H9 (cell line): ENCODE results near the gene ENKD1. TPM values are rescaled to one million over a fixed set of nuclear protein-coding genes. Genes with fewer than 3 reads are reported as not detected.

Source experiments
- DNase-seq: peaks from one replicate; pipeline ENCODE4 v3.0.0-alpha.2; 2017
- H2AFZ ChIP-seq: one replicate; pipeline ENCODE4 v1.6.1; 2013; ENCODE audit warnings: mild to moderate bottlenecking, low read length, control low read depth, moderate library complexity
- H2AK5ac ChIP-seq: 2 replicates; pipeline ENCODE4 v1.6.1; 2013; ENCODE audit warnings: low read length, control low read depth, mixed read lengths; ENCODE audit not compliant: insufficient read length
- H2BK120ac ChIP-seq: one replicate; pipeline ENCODE4 v1.6.1; 2013; ENCODE audit warnings: low read depth, mild to moderate bottlenecking, low read length, control low read depth, inconsistent platforms; ENCODE audit not compliant: poor library complexity, severe bottlenecking
- H2BK12ac ChIP-seq: 2 replicates; pipeline ENCODE4 v1.6.1; 2013; ENCODE audit warnings: low read length, control low read depth, mixed read lengths, low read depth; ENCODE audit not compliant: insufficient read length
- H2BK15ac ChIP-seq: 2 replicates; pipeline ENCODE4 v1.6.1; 2013; ENCODE audit warnings: low read depth, low read length, control low read depth
- H2BK20ac ChIP-seq: one replicate; pipeline ENCODE4 v1.6.1; 2013; ENCODE audit warnings: low read depth, mild to moderate bottlenecking, low read length, control low read depth, inconsistent platforms; ENCODE audit not compliant: poor library complexity, severe bottlenecking
- H2BK5ac ChIP-seq: 2 replicates; pipeline ENCODE4 v1.6.1; 2013; ENCODE audit warnings: low read length, control low read depth, mixed read lengths; ENCODE audit not compliant: insufficient read length
- H3K14ac ChIP-seq: 2 replicates; pipeline ENCODE4 v1.6.1; 2013; ENCODE audit warnings: low read length, control low read depth; ENCODE audit not compliant: insufficient read depth
- H3K18ac ChIP-seq: 2 replicates; pipeline ENCODE4 v1.6.1; 2013; ENCODE audit warnings: low read depth, mild to moderate bottlenecking, mixed read lengths, low read length, control low read depth; ENCODE audit not compliant: insufficient read length
- H3K23ac ChIP-seq: 2 replicates; pipeline ENCODE4 v1.6.1; 2013; ENCODE audit warnings: low read length, control low read depth, mixed read lengths, low read depth; ENCODE audit not compliant: insufficient read length
- H3K23me2 ChIP-seq: 2 replicates; pipeline ENCODE4 v1.6.1; 2013; ENCODE audit warnings: low read depth, mild to moderate bottlenecking, mixed read lengths, low read length, control low read depth; ENCODE audit not compliant: insufficient read length, poor library complexity, severe bottlenecking
- H3K27ac ChIP-seq: 2 replicates; pipeline ENCODE4 v1.5.1; 2013; ENCODE audit warnings: low read length, control low read depth, mixed read lengths, low read depth; ENCODE audit not compliant: insufficient read length
- H3K27me3 ChIP-seq: 2 replicates; pipeline ENCODE4 v1.6.1; 2013; ENCODE audit warnings: low read length, control low read depth, inconsistent platforms; ENCODE audit not compliant: insufficient read depth
- H3K4ac ChIP-seq: 2 replicates; pipeline ENCODE4 v1.6.1; 2013; ENCODE audit warnings: low read depth, mild to moderate bottlenecking, control low read depth, inconsistent platforms, low read length, moderate library complexity
- H3K4me1 ChIP-seq: 2 replicates; pipeline ENCODE4 v1.6.1; 2013; ENCODE audit warnings: low read length, control low read depth, inconsistent platforms; ENCODE audit not compliant: insufficient read depth
- H3K4me2 ChIP-seq: 2 replicates; pipeline ENCODE4 v1.6.1; 2013; ENCODE audit warnings: low read length, control low read depth, mixed read lengths; ENCODE audit not compliant: insufficient read length, insufficient read depth
- H3K56ac ChIP-seq: 2 replicates; pipeline ENCODE4 v1.6.1; 2013; ENCODE audit warnings: low read depth, mild to moderate bottlenecking, mixed read lengths, low read length, control low read depth; ENCODE audit not compliant: insufficient read length
- H3K79me1 ChIP-seq: 2 replicates; pipeline ENCODE4 v1.6.1; 2013; ENCODE audit warnings: low read depth, mild to moderate bottlenecking, moderate library complexity, low read length, control low read depth, inconsistent platforms; ENCODE audit not compliant: insufficient read depth, poor library complexity, severe bottlenecking
- H3K79me2 ChIP-seq: 2 replicates; pipeline ENCODE4 v1.6.1; 2013; ENCODE audit warnings: low read length, control low read depth, inconsistent platforms; ENCODE audit not compliant: insufficient read depth
- H3K9ac ChIP-seq: 2 replicates; pipeline ENCODE4 v1.6.1; 2013; ENCODE audit warnings: low read length, control low read depth, mixed read lengths; ENCODE audit not compliant: insufficient read length; ENCODE audit errors: extremely low read depth
- H3K9me3 ChIP-seq: one replicate; pipeline ENCODE4 v1.6.1; 2013; ENCODE audit warnings: low read depth, low read length, inconsistent platforms; ENCODE audit not compliant: control insufficient read depth
- H3T11ph ChIP-seq: one replicate; pipeline ENCODE4 v1.6.1; 2013; ENCODE audit warnings: mild to moderate bottlenecking, low read length, control low read depth, inconsistent platforms
- H4K20me1 ChIP-seq: one replicate; pipeline ENCODE4 v1.6.1; 2013; ENCODE audit not compliant: control insufficient read depth, insufficient read length, insufficient read depth
- H4K5ac ChIP-seq: 2 replicates; pipeline ENCODE4 v1.6.1; 2013; ENCODE audit warnings: low read depth, mild to moderate bottlenecking, mixed read lengths, low read length, control low read depth; ENCODE audit not compliant: insufficient read length
- H4K8ac ChIP-seq: replicated peaks from 2 replicates; pipeline ENCODE4 v1.6.1; 2013; ENCODE audit warnings: low read length, control low read depth, mixed read lengths, low read depth; ENCODE audit not compliant: insufficient read length
- H4K91ac ChIP-seq: 2 replicates; pipeline ENCODE4 v1.6.1; 2013; ENCODE audit warnings: low read depth, mild to moderate bottlenecking, moderate library complexity, mixed read lengths, low read length, control low read depth; ENCODE audit not compliant: insufficient read length
- H3K27ac Mint-ChIP-seq, 3 experiments: 2 replicates in 2 of 3; 3 replicates in 1 of 3; pipeline ENCODE4 v1.8.0; 2020 to 2021; ENCODE audit warnings: mixed read lengths in 3 of 3, mild to moderate bottlenecking in 1 of 3, moderate library complexity in 1 of 3
- H3K27me3 Mint-ChIP-seq: 2 replicates; pipeline ENCODE4 v1.8.0; 2021; ENCODE audit warnings: low read depth, mild to moderate bottlenecking, moderate library complexity, mixed read lengths
- H3K36me3 Mint-ChIP-seq, 3 experiments: 2 replicates in 2 of 3; 3 replicates in 1 of 3; pipeline ENCODE4 v1.8.0; 2020 to 2021; ENCODE audit warnings: low read depth in 3 of 3, mixed read lengths in 3 of 3; ENCODE audit not compliant: insufficient read depth in 1 of 3
- H3K4me1 Mint-ChIP-seq, 2 experiments: 2 replicates each; pipeline ENCODE4 v1.8.0; 2020; ENCODE audit warnings: mixed read lengths in 2 of 2
- H3K4me3 Mint-ChIP-seq, 2 experiments: 2 replicates in 1 of 2; 3 replicates in 1 of 2; pipeline ENCODE4 v1.8.0; 2020 to 2021; ENCODE audit warnings: mild to moderate bottlenecking in 2 of 2, mixed read lengths in 2 of 2, moderate library complexity in 1 of 2
- H3K9me3 Mint-ChIP-seq, 2 experiments: 2 replicates in 1 of 2; 3 replicates in 1 of 2; pipeline ENCODE4 v1.8.0; 2020; ENCODE audit warnings: mild to moderate bottlenecking in 2 of 2, mixed read lengths in 2 of 2, moderate library complexity in 1 of 2
- CTCF ChIP-seq: fragments of 200-600 bp; sonication (generic); conservative IDR thresholded peaks from 3 replicates; pipeline ENCODE4 v1.8.0; 2021; ENCODE audit warnings: antibody characterized with exemption, mild to moderate bottlenecking
- WGBS: extraction: QIAGEN DNeasy Blood & Tissue Kit; methylation state at CpG from one replicate; pipeline ENCODE4 v1.1.7; 2013; ENCODE audit warnings: missing lambda C conversion rate, low lambda C conversion rate, mixed read lengths; ENCODE audit not compliant: insufficient read length; ENCODE audit errors: extremely low coverage; 5-methylcytosine and 5-hydroxymethylcytosine counted together
- total RNA-seq: library from RNA; stranded (reverse); gene quantifications from 2 replicates; pipeline ENCODE4 v1.2.1, GENCODE V29; 2021

ENKD1 gene
- total RNA-seq, 1 experiment from 2014 or later = 9.5 TPM

DNA sequence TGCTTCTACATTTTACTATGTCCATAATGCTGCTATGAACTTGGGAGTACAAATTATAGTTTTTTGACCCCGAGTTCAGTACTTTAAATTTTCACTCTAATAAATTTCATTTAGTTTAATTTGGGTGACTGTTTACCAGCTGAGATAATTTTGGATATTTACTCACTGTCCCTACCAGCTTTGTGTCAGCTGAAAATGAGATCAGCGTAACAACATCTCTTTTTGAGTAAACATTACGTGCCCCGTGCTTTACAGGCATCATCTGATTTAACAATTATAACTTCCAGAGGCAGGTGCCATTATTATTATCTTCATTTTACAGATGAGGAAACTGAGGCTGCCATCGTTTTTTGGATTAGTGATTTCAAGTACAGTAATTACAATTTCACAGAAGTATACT, 37.6 kb upstream of the ENKD1 start:
- peaks cover 6% of the 10 kb centered on the region for H3K79me1 ChIP-seq
- Mint-ChIP-seq H3K27me3 (no peaks in the 10 kb centered on the region), H3K4me1 (peaks cover 4 to 11% of the 10 kb centered on the region in 2 experiments), H3K27ac (no peak overlapping the region), H3K36me3 (no peaks in the 10 kb centered on the region; a peak in 2 of 7 replicates), H3K4me3 (no peak overlapping the region), H3K9me3 (no peaks in the 10 kb centered on the region; a peak in 1 of 5 replicates)
- no peak overlapping the region for H3K14ac ChIP-seq
- no peak overlapping the region for H4K91ac ChIP-seq
- TF ChIP-seq CTCF = no peak
- no peaks in the 10 kb centered on the region for H3K9me3 ChIP-seq
- H3K56ac ChIP-seq = no peak overlapping the region
- H3K27ac ChIP-seq = no peak overlapping the region
- H3T11ph ChIP-seq = no peak overlapping the region
- H2BK20ac ChIP-seq = no peak overlapping the region
- no peak overlapping the region for H2BK120ac ChIP-seq
- DNase-seq = no peak
- H3K9ac ChIP-seq = no peak overlapping the region
- no peak overlapping the region for H3K23ac ChIP-seq
- H3K4ac ChIP-seq = no peak overlapping the region
- no peaks in the 10 kb centered on the region for H4K20me1 ChIP-seq
- no CpG with 5 or more reads among the region's 5 CpGs for WGBS
- H2AK5ac ChIP-seq = no peak overlapping the region
- no peak overlapping the region for H2BK5ac ChIP-seq
- H3K79me2 ChIP-seq = peaks cover 3% of the 10 kb centered on the region; the same call in 1 of the 2 replicates
- no peaks in the 10 kb centered on the region for H3K4me1 ChIP-seq
- no peak overlapping the region for H2AFZ ChIP-seq
- no peak overlapping the region for H2BK15ac ChIP-seq
- H3K27me3 ChIP-seq = no peaks in the 10 kb centered on the region
- H4K5ac ChIP-seq = no peak overlapping the region
- no peaks in the 10 kb centered on the region for H3K23me2 ChIP-seq
- no peak overlapping the region for H2BK12ac ChIP-seq
- no peak overlapping the region for H4K8ac ChIP-seq
- H3K4me2 ChIP-seq = no peak overlapping the region
- no peak overlapping the region for H3K18ac ChIP-seq
